H1 (cell line): Measurements from ENCODE around the gene RBP3. TPM values are rescaled to one million over a fixed set of nuclear protein-coding genes. Genes with fewer than 3 reads are reported as not detected.

Experiments used
- CTCF ChIA-PET: fragments of 300-600 bp; sonication (Branson Sonifier 250); formaldehyde crosslinking; loops from one replicate; lab custom pipeline; 2021; ENCODE audit not compliant: partially characterized antibody; lab: Charles Lee
- POLR2A ChIA-PET: fragments of 300-600 bp; sonication (Branson Sonifier 250); formaldehyde crosslinking; loops from one replicate; lab custom pipeline; 2021; ENCODE audit warnings: inconsistent platforms; ENCODE audit not compliant: partially characterized antibody; lab: Charles Lee
- DNase-seq, 2 experiments: peaks; one replicate each; pipeline versions ENCODE4 v3.0.0 to v3.0.0-alpha.2; 2010 to 2022; ENCODE audit warnings: low spot score in 2 of 2, low read depth in 1 of 2, mixed read lengths in 1 of 2
- FAIRE-seq: peaks from 2 replicates; lab custom pipeline; 2011; peaks lifted over from hg19 to GRCh38; lab: Jason Lieb, UNC
- H2AFZ ChIP-seq: 2 replicates; pipeline ENCODE4 v1.8.1; 2012; ENCODE audit warnings: low read length, inconsistent platforms
- H2AK5ac ChIP-seq: 2 replicates; pipeline ENCODE4 v1.6.1; 2013; ENCODE audit warnings: low read depth, low read length
- H2BK120ac ChIP-seq: replicated peaks from 2 replicates; pipeline ENCODE3; 2013; ENCODE audit warnings: low read depth, low read length, inconsistent platforms
- H2BK12ac ChIP-seq: 2 replicates; pipeline ENCODE4 v1.6.1; 2013; ENCODE audit warnings: low read depth, low read length
- H2BK15ac ChIP-seq: 2 replicates; pipeline ENCODE4 v1.6.1; 2013; ENCODE audit warnings: low read length
- H2BK20ac ChIP-seq: 2 replicates; pipeline ENCODE4 v1.6.1; 2013; ENCODE audit warnings: low read length
- H2BK5ac ChIP-seq: 2 replicates; pipeline ENCODE4 v1.6.1; 2013; ENCODE audit warnings: low read depth, low read length
- H3K14ac ChIP-seq: 2 replicates; pipeline ENCODE4 v1.6.1; 2013; ENCODE audit warnings: inconsistent platforms; ENCODE audit not compliant: insufficient read length
- H3K18ac ChIP-seq: 2 replicates; pipeline ENCODE4 v1.6.1; 2013; ENCODE audit warnings: low read length; ENCODE audit errors: extremely low read depth
- H3K23ac ChIP-seq: 2 replicates; pipeline ENCODE4 v1.6.1; 2013; ENCODE audit warnings: inconsistent platforms; ENCODE audit not compliant: insufficient read length
- H3K23me2 ChIP-seq: 2 replicates; pipeline ENCODE4 v1.6.1; 2013; ENCODE audit warnings: low read depth, low read length
- H3K27ac ChIP-seq: 2 replicates; pipeline ENCODE4 v1.6.1; 2011; ENCODE audit warnings: low read depth, low read length, inconsistent platforms
- H3K27me3 ChIP-seq, 4 experiments: replicated peaks in 1 of 4; 1 replicate in 1 of 4; 2 replicates in 3 of 4; pipeline versions ENCODE4 v1.6.1 to v1.8.1; 2011 to 2013; ENCODE audit warnings: low read length in 3 of 4, mild to moderate bottlenecking in 3 of 4, inconsistent platforms in 2 of 4, mixed read lengths in 2 of 4, moderate library complexity in 1 of 4; ENCODE audit not compliant: control insufficient read depth in 3 of 4, insufficient read depth in 3 of 4; ENCODE audit errors: extremely low read depth in 1 of 4
- H3K36me3 ChIP-seq, 4 experiments: 2 replicates each; pipeline versions ENCODE4 v1.6.1 to v1.8.1; 2011 to 2013; ENCODE audit warnings: mild to moderate bottlenecking in 4 of 4, low read length in 3 of 4, moderate library complexity in 2 of 4, control low read depth in 1 of 4, inconsistent platforms in 1 of 4; ENCODE audit not compliant: insufficient read depth in 4 of 4, control insufficient read depth in 2 of 4
- H3K4ac ChIP-seq: replicated peaks from 2 replicates; pipeline ENCODE3; 2013; ENCODE audit warnings: low read length, low read depth, mixed read lengths, inconsistent platforms; ENCODE audit not compliant: insufficient read length
- H3K4me1 ChIP-seq, 4 experiments: replicated peaks in 1 of 4; 1 replicate in 1 of 4; 2 replicates in 3 of 4; pipeline versions ENCODE4 v1.6.1 to v1.8.1; 2011 to 2013; ENCODE audit warnings: low read length in 3 of 4, inconsistent platforms in 2 of 4, mixed read lengths in 1 of 4; ENCODE audit not compliant: insufficient read depth in 4 of 4, control insufficient read depth in 3 of 4
- H3K4me2 ChIP-seq, 2 experiments: 2 replicates each; pipeline versions ENCODE4 v1.6.1 to v1.8.1; 2011 to 2013; ENCODE audit warnings: low read depth in 2 of 2, low read length in 2 of 2, control low read depth in 1 of 2, inconsistent platforms in 1 of 2, mild to moderate bottlenecking in 1 of 2; ENCODE audit not compliant: insufficient read depth in 1 of 2
- H3K4me3 ChIP-seq, 4 experiments: fragments of 200-600, 300-600 bp in 1 of 4; sonication (generic), shearing (Covaris generic), sonication (Bioruptor Twin) in 1 of 4; 2 replicates each; pipeline versions ENCODE4 v1.5.1 to v1.8.1; 2011 to 2016; ENCODE audit warnings: low read length in 4 of 4, low read depth in 3 of 4, control low read depth in 2 of 4, inconsistent platforms in 2 of 4, mild to moderate bottlenecking in 2 of 4, mixed read lengths in 1 of 4, moderate library complexity in 1 of 4; ENCODE audit not compliant: insufficient read depth in 2 of 4; ENCODE audit errors: extremely low read depth in 1 of 4
- H3K56ac ChIP-seq: replicated peaks from 2 replicates; pipeline ENCODE3; 2013; ENCODE audit warnings: low read depth, mild to moderate bottlenecking, mixed read lengths, low read length, inconsistent platforms; ENCODE audit not compliant: insufficient read length
- H3K79me1 ChIP-seq: 2 replicates; pipeline ENCODE4 v1.6.1; 2013; ENCODE audit warnings: low read depth, low read length, control low read depth
- H3K79me2 ChIP-seq, 2 experiments: 2 replicates each; pipeline versions ENCODE4 v1.6.1 to v1.8.1; 2012 to 2013; ENCODE audit warnings: low read length in 2 of 2, mild to moderate bottlenecking in 2 of 2, inconsistent platforms in 1 of 2; ENCODE audit not compliant: insufficient read depth in 2 of 2, control insufficient read depth in 1 of 2
- H3K9ac ChIP-seq, 4 experiments: replicated peaks in 1 of 4; 1 replicate in 1 of 4; 2 replicates in 3 of 4; pipeline versions ENCODE4 v1.6.1 to v1.8.1; 2011 to 2013; ENCODE audit warnings: low read depth in 3 of 4, low read length in 3 of 4, control low read depth in 2 of 4, mild to moderate bottlenecking in 2 of 4, moderate library complexity in 2 of 4, inconsistent platforms in 1 of 4; ENCODE audit errors: extremely low read depth in 1 of 4
- H3K9me3 ChIP-seq, 2 experiments: 2 replicates each; pipeline versions ENCODE4 v1.6.1 to v1.8.1; 2012 to 2013; ENCODE audit warnings: mild to moderate bottlenecking in 2 of 2, moderate library complexity in 2 of 2, control low read depth in 1 of 2, inconsistent platforms in 1 of 2, low read depth in 1 of 2, low read length in 1 of 2, mixed read lengths in 1 of 2; ENCODE audit not compliant: insufficient read depth in 2 of 2
- H4K20me1 ChIP-seq, 2 experiments: replicated peaks in 1 of 2; 2 replicates each; pipeline versions ENCODE3 to v1.8.1; 2011 to 2013; ENCODE audit warnings: inconsistent platforms in 2 of 2, low read length in 2 of 2, mild to moderate bottlenecking in 1 of 2; ENCODE audit not compliant: insufficient read depth in 2 of 2, control insufficient read depth in 1 of 2
- H4K5ac ChIP-seq: 2 replicates; pipeline ENCODE4 v1.6.1; 2013; ENCODE audit warnings: low read length, low read depth, mixed read lengths, inconsistent platforms; ENCODE audit not compliant: insufficient read length
- H4K8ac ChIP-seq: 2 replicates; pipeline ENCODE4 v1.8.0; 2013; ENCODE audit warnings: mild to moderate bottlenecking, moderate library complexity, low read length, inconsistent platforms; ENCODE audit not compliant: insufficient read depth; ENCODE audit errors: extremely low read depth
- H4K91ac ChIP-seq: replicated peaks from 2 replicates; pipeline ENCODE3; 2013; ENCODE audit warnings: low read length, mixed read lengths, inconsistent platforms; ENCODE audit not compliant: insufficient read length
- ASH2L ChIP-seq: fragments of 200-600, 300-600 bp; sonication (generic); IDR thresholded peaks from one replicate; pipeline ENCODE4 v1.7.1; 2017; ENCODE audit warnings: low read length
- BACH1 ChIP-seq: IDR thresholded peaks from 2 replicates; pipeline ENCODE4 v1.6.1; 2012; ENCODE audit warnings: low read length, improper control_type of control experiment
- BRCA1 ChIP-seq: IDR thresholded peaks from 2 replicates; pipeline ENCODE4 v1.6.1; 2012; ENCODE audit warnings: low read depth, low read length, improper control_type of control experiment
- EP300 ChIP-seq, 2 experiments: IDR thresholded peaks; 1 replicate in 1 of 2; 2 replicates in 1 of 2; pipeline ENCODE4 v1.6.1; 2011 to 2012; ENCODE audit warnings: low read depth in 2 of 2, low read length in 2 of 2, mild to moderate bottlenecking in 2 of 2, borderline replicate concordance in 1 of 2, inconsistent platforms in 1 of 2, moderate library complexity in 1 of 2
- JUND ChIP-seq: IDR thresholded peaks from 2 replicates; pipeline ENCODE4 v1.6.1; 2011; ENCODE audit warnings: mild to moderate bottlenecking, improper control_type of control experiment, low read length
- MAFK ChIP-seq: IDR thresholded peaks from 2 replicates; pipeline ENCODE4 v1.6.1; 2012; ENCODE audit warnings: low read depth, mild to moderate bottlenecking, improper control_type of control experiment, low read length
- SUZ12 ChIP-seq: fragments of 200-600 bp; sonication (generic); IDR thresholded peaks from 2 replicates; pipeline ENCODE4 v1.6.1; 2012; ENCODE audit warnings: mild to moderate bottlenecking, inconsistent platforms, low read length, moderate library complexity, mixed read lengths
- TEAD4 ChIP-seq: IDR thresholded peaks from 2 replicates; pipeline ENCODE4 v1.6.1; 2012; ENCODE audit warnings: low read depth, low read length, inconsistent platforms, mixed read lengths
- ZNF274 ChIP-seq: IDR thresholded peaks from 2 replicates; pipeline ENCODE4 v1.7.0; 2012; ENCODE audit warnings: low read length, borderline replicate concordance; ENCODE audit errors: extremely low read depth
- WGBS, 2 experiments: shearing (Covaris generic) in 1 of 2; methylation state at CpG; one replicate each; pipeline versions ENCODE4 v1.1.6 to v1.1.7; 2013 to 2015; ENCODE audit warnings: low lambda C conversion rate in 2 of 2, mixed read lengths in 2 of 2, inconsistent platforms in 1 of 2, low coverage in 1 of 2, missing lambda C conversion rate in 1 of 2; ENCODE audit not compliant: insufficient replicate concordance in 2 of 2, insufficient coverage in 1 of 2, insufficient read length in 1 of 2; ENCODE audit errors: extremely low coverage in 1 of 2, missing lambda C conversion rate in 1 of 2; 5-methylcytosine and 5-hydroxymethylcytosine counted together
- polyA plus RNA-seq, 7 experiments: library from polyadenylated mRNA; depleted of rRNA in 3 of 7; stranded (reverse) in 5 of 7; unstranded in 2 of 7; fragments of >200 nt in 5 of 7; fragments of 200-250 nt in 2 of 7; gene quantifications; 1 replicate in 5 of 7; 2 replicates in 1 of 7; 4 replicates in 1 of 7; pipeline versions ENCODE4 v1.2.1 to v1.2.3, GENCODE V29; 2011 to 2013; ENCODE audit warnings: missing spikeins in 2 of 7, mixed read lengths in 2 of 7
- total RNA-seq: library from RNA; stranded (reverse); fragmentation: NEBNext Ultra II Directional; extraction: Animal tissue kit (Norgen Biotek cat#: 25700); gene quantifications from 2 replicates; pipeline ENCODE4 v1.2.1, GENCODE V29; 2021

The RBP3 gene
- total and polyA plus RNA-seq, 2 of the 8 experiments (the other 6 are each of a cell fraction or from before 2014, with no cell fraction given): not detected

GRCh38 chr10:47381427-47382379, 33.5 kb downstream of the RBP3 start:
- FAIRE-seq (no peak), DNase-seq (peak in 1 of 2 experiments; percentile 39)
- no peak overlapping the region for H4K91ac ChIP-seq
- no peak overlapping the region for H3K4me3 ChIP-seq
- no peak overlapping the region for H3K14ac ChIP-seq
- peaks cover 0 to 12% (median 5%) of the 10 kb centered on the region in 4 experiments; a peak in 5 of 7 replicates for H3K4me1 ChIP-seq
- H3K4me2 ChIP-seq: peak overlapping the region in 1 of 2 experiments; percentile 23; a peak in 1 of 4 replicates
- CTCF ChIA-PET: interaction anchor here (0.6 to 6.0 kb wide), 8 partner anchors 8 to 1109 kb away, joined by 3 to 49 read pairs (median 6); no protein-coding TSS in a partner anchor
- peaks cover 0 to 2% (median 1%) of the 10 kb centered on the region in 4 experiments; a peak in 1 of 7 replicates for H3K27me3 ChIP-seq
- H3K4ac ChIP-seq: no peak overlapping the region
- H2BK120ac ChIP-seq: no peak overlapping the region
- H3K36me3 ChIP-seq: no peaks in the 10 kb centered on the region
- H3K79me2 ChIP-seq: no peaks in the 10 kb centered on the region
- no peaks in the 10 kb centered on the region for H3K9me3 ChIP-seq
- no peak overlapping the region; a peak in 2 of 7 replicates for H3K9ac ChIP-seq
- H2BK20ac ChIP-seq: 0 out of 2 replicates have a peak overlapping the region, but pooled peaks have one; percentile 90
- H2BK15ac ChIP-seq: peak overlapping the region; percentile 46; the same call in 1 of the 2 replicates
- peaks cover 9% of the 10 kb centered on the region for H3K23me2 ChIP-seq
- no peak overlapping the region for H4K8ac ChIP-seq
- no peak overlapping the region for H2AK5ac ChIP-seq
- H4K20me1 ChIP-seq: no peaks in the 10 kb centered on the region
- no peaks in the 10 kb centered on the region; the same call in 1 of the 2 replicates for H3K79me1 ChIP-seq
- H3K23ac ChIP-seq: no peak overlapping the region
- no peak overlapping the region for H3K27ac ChIP-seq
- 0 out of 2 replicates have a peak overlapping the region, but pooled peaks have one; percentile 29 for H2BK12ac ChIP-seq
- 73% methylated on average over 9 of the region's 9 CpGs; no CpG with 5 or more reads in 1 of the 2 experiments for WGBS, 2 experiments
- no peak overlapping the region for H3K18ac ChIP-seq
- H2BK5ac ChIP-seq: no peak overlapping the region
- no peak overlapping the region for H4K5ac ChIP-seq
- H2AFZ ChIP-seq: no peak overlapping the region
- TF ChIP-seq JUND (no peak), SUZ12 (no peak), MAFK (no peak), BRCA1 (no peak), ZNF274 (no peak), ASH2L (no peak), BACH1 (no peak), EP300 (IDR thresholded peaks at IDR 0.05; ENCODE audit: borderline replicate concordance in 1 of 2, low read depth in 2 of 2, low read length in 2 of 2) (no peak), TEAD4 (no peak)
- no peak overlapping the region for H3K56ac ChIP-seq
- POLR2A ChIA-PET: interaction anchor here (0.9 to 3.6 kb wide), 2 partner anchors 9 to 1098 kb away, joined by 3 to 18 read pairs; no protein-coding TSS in a partner anchor
